Loucy (cell line): ENCODE data around the gene TBRG1.

Experiments used
- H2AFZ ChIP-seq: fragments of 200-600 bp; sonication (generic); 2 replicates; pipeline ENCODE4 v1.6.0; 2016; ENCODE audit warnings: antibody characterized with exemption, mild to moderate bottlenecking, low read length, moderate library complexity
- H3F3A ChIP-seq: fragments of 200-600 bp; 2 replicates; pipeline ENCODE4 v1.6.0; 2016; ENCODE audit warnings: antibody characterized with exemption, low read depth, mild to moderate bottlenecking
- H3K27me3 ChIP-seq: fragments of 200-600 bp; sonication (generic); 2 replicates; pipeline ENCODE4 v1.6.1; 2014; ENCODE audit warnings: low read length, mild to moderate bottlenecking; ENCODE audit not compliant: insufficient read depth, poor library complexity, severe bottlenecking
- H3K36me3 ChIP-seq: fragments of 200-600 bp; sonication (generic); 2 replicates; pipeline ENCODE4 v1.6.1; 2016; ENCODE audit warnings: low read length; ENCODE audit not compliant: insufficient read depth
- H3K4me1 ChIP-seq: fragments of 200-600 bp; sonication (generic); 2 replicates; pipeline ENCODE4 v1.5.1; 2014; ENCODE audit warnings: low read length, mild to moderate bottlenecking; ENCODE audit not compliant: insufficient read depth, poor library complexity, severe bottlenecking
- H3K4me2 ChIP-seq: fragments of 200-600 bp; sonication (generic); 2 replicates; pipeline ENCODE4 v1.6.0; 2014; ENCODE audit warnings: antibody characterized with exemption, low read length, low read depth, mild to moderate bottlenecking; ENCODE audit not compliant: poor library complexity, severe bottlenecking
- H3K4me3 ChIP-seq: fragments of 200-600 bp; sonication (generic); 2 replicates; pipeline ENCODE4 v1.5.1; 2014; ENCODE audit warnings: low read length, mild to moderate bottlenecking, mixed read lengths; ENCODE audit not compliant: poor library complexity, severe bottlenecking
- H3K79me2 ChIP-seq: fragments of 200-600 bp; sonication (generic); 2 replicates; pipeline ENCODE4 v1.6.1; 2014; ENCODE audit warnings: low read length; ENCODE audit not compliant: insufficient read depth
- H3K9ac ChIP-seq: fragments of 200-600 bp; sonication (generic); 2 replicates; pipeline ENCODE4 v1.6.0; 2014; ENCODE audit warnings: mild to moderate bottlenecking, low read depth, low read length, moderate library complexity; ENCODE audit not compliant: poor library complexity, severe bottlenecking
- H3K9me2 ChIP-seq: fragments of 200-600 bp; sonication (generic); replicated peaks from 2 replicates; pipeline ENCODE4 v1.6.1; 2016; ENCODE audit warnings: low read depth, low read length, mixed read lengths
- H3K9me3 ChIP-seq: fragments of 200-600 bp; sonication (generic); 2 replicates; pipeline ENCODE4 v1.6.1; 2014; ENCODE audit warnings: mild to moderate bottlenecking, antibody characterized with exemption, low read length, low read depth; ENCODE audit not compliant: insufficient read depth
- H4K20me1 ChIP-seq: fragments of 200-600 bp; sonication (generic); 2 replicates; pipeline ENCODE4 v1.6.0; 2014; ENCODE audit warnings: antibody characterized with exemption, low read length, mild to moderate bottlenecking; ENCODE audit not compliant: insufficient read depth, poor library complexity, severe bottlenecking
- EZH2phosphoT487 ChIP-seq: fragments of 200-600 bp; IDR thresholded peaks from 2 replicates; pipeline ENCODE4 v1.6.1; 2018; ENCODE audit warnings: antibody characterized with exemption, mild to moderate bottlenecking, moderate library complexity, borderline replicate concordance
- TF ChIP-seq, protein P1 (sequence below): fragments of 200-600 bp; sonication (generic); conservative IDR thresholded peaks from 2 replicates; pipeline ENCODE4 v1.5.1; 2014; ENCODE audit warnings: mild to moderate bottlenecking, antibody characterized with exemption, low read length

TBRG1 gene

GRCh38 chr11:124672536-124673215, 50.0 kb downstream of the TBRG1 start:
- Histone ChIP-seq H3K4me3 (peak overlapping the region; percentile 79), H3K9me3 (no peaks in the 10 kb centered on the region), H3K9me2 (no peaks in the 10 kb centered on the region), H2AFZ (0 out of 2 replicates have a peak overlapping the region, but pooled peaks have one; percentile 83), H3K79me2 (no peaks in the 10 kb centered on the region), H4K20me1 (no peaks in the 10 kb centered on the region), H3K9ac (peak overlapping the region; percentile 76), H3F3A (no peaks in the 10 kb centered on the region), H3K27me3 (no peaks in the 10 kb centered on the region), H3K36me3 (no peaks in the 10 kb centered on the region), H3K4me1 (peaks cover 33% of the 10 kb centered on the region), H3K4me2 (peak overlapping the region; percentile 60)
- TF ChIP-seq EZH2phosphoT487 = no peak
- TF ChIP-seq, protein P1, sequence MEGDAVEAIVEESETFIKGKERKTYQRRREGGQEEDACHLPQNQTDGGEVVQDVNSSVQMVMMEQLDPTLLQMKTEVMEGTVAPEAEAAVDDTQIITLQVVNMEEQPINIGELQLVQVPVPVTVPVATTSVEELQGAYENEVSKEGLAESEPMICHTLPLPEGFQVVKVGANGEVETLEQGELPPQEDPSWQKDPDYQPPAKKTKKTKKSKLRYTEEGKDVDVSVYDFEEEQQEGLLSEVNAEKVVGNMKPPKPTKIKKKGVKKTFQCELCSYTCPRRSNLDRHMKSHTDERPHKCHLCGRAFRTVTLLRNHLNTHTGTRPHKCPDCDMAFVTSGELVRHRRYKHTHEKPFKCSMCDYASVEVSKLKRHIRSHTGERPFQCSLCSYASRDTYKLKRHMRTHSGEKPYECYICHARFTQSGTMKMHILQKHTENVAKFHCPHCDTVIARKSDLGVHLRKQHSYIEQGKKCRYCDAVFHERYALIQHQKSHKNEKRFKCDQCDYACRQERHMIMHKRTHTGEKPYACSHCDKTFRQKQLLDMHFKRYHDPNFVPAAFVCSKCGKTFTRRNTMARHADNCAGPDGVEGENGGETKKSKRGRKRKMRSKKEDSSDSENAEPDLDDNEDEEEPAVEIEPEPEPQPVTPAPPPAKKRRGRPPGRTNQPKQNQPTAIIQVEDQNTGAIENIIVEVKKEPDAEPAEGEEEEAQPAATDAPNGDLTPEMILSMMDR = no peak

- Histone ChIP-seq H3K9ac (peak within 1 kb of the TSS; percentile 76), H3K27me3 (no peaks in the 10 kb centered on the region), H2AFZ (peak within 1 kb of the TSS; percentile 83), H3K79me2 (no peaks in the 10 kb centered on the region), H3K36me3 (no peaks in the 10 kb centered on the region), H3K4me3 (peak within 1 kb of the TSS; percentile 79), H3K4me2 (peak within 1 kb of the TSS; percentile 65), H3K9me3 (no peaks in the 10 kb centered on the region), H3K4me1 (peaks cover 33% of the 10 kb centered on the region), H3F3A (no peaks in the 10 kb centered on the region), H3K9me2 (no peaks in the 10 kb centered on the region), H4K20me1 (no peaks in the 10 kb centered on the region)
- no peak for TF ChIP-seq EZH2phosphoT487
- TF ChIP-seq, protein P1 = no peak
Observed at GRCh38 chr11:124673333-124674167, 50.9 kb downstream of the TBRG1 start, which contains the start of the genes SIAE and SPA17. SIAE (minus strand) TSS chr11:124673739; CDS start chr11:124673708, 31 bp downstream. SPA17 (plus strand) TSS chr11:124673904; CDS start chr11:124675265, 1,361 bp downstream.

GRCh38 chr11:124674168-124674517, 51.5 kb downstream of the TBRG1 start:
- H3K9me2 ChIP-seq = no peaks in the 10 kb centered on the region
- no peaks in the 10 kb centered on the region for H3K9me3 ChIP-seq
- H3K27me3 ChIP-seq = no peaks in the 10 kb centered on the region
- peak overlapping the region; percentile 79 for H3K4me3 ChIP-seq
- H3K9ac ChIP-seq = peak overlapping the region; percentile 16
- no peaks in the 10 kb centered on the region for H4K20me1 ChIP-seq
- H2AFZ ChIP-seq = no peak overlapping the region
- H3F3A ChIP-seq = no peaks in the 10 kb centered on the region
- peak overlapping the region; percentile 65 for H3K4me2 ChIP-seq
- no peak for TF ChIP-seq EZH2phosphoT487
- TF ChIP-seq, protein P1 = no peak
- no peaks in the 10 kb centered on the region for H3K36me3 ChIP-seq
- H3K79me2 ChIP-seq = no peaks in the 10 kb centered on the region
- peaks cover 33% of the 10 kb centered on the region for H3K4me1 ChIP-seq
